Neural crest cell (in vitro differentiated cells): ENCODE data around the gene SIN3A. TPM values are rescaled to one million over a fixed set of nuclear protein-coding genes. Genes with fewer than 3 reads are reported as not detected.

Source experiments
- DNase-seq: peaks from one replicate; pipeline ENCODE4 v3.0.0; 2021; ENCODE audit warnings: low read depth, mixed read lengths, low spot score
- H3K27ac Mint-ChIP-seq: one replicate; pipeline ENCODE4 v1.8.0; 2021; ENCODE audit warnings: mild to moderate bottlenecking, mixed read lengths; ENCODE audit not compliant: unreplicated experiment
- H3K27me3 Mint-ChIP-seq: 2 replicates; pipeline ENCODE4 v1.8.0; 2021; ENCODE audit warnings: low read depth, mild to moderate bottlenecking, mixed read lengths
- H3K36me3 Mint-ChIP-seq: 2 replicates; pipeline ENCODE4 v1.8.0; 2021; ENCODE audit warnings: low read depth, mild to moderate bottlenecking, mixed read lengths
- H3K4me1 Mint-ChIP-seq: 2 replicates; pipeline ENCODE4 v1.8.0; 2021; ENCODE audit warnings: mixed read lengths
- H3K4me3 Mint-ChIP-seq: one replicate; pipeline ENCODE4 v1.8.0; 2021; ENCODE audit warnings: mild to moderate bottlenecking, mixed read lengths
- H3K9me3 Mint-ChIP-seq: 2 replicates; pipeline ENCODE4 v1.8.0; 2021; ENCODE audit warnings: mixed read lengths
- CTCF ChIP-seq: fragments of 200-600 bp; sonication (generic); conservative IDR thresholded peaks from 2 replicates; pipeline ENCODE4 v1.5.0; 2021; ENCODE audit warnings: antibody characterized with exemption, mild to moderate bottlenecking
- total RNA-seq: library from RNA; stranded (reverse); gene quantifications from 2 replicates; pipeline ENCODE4 v1.2.1, GENCODE V29; 2021

The SIN3A gene
- total RNA-seq, 1 donor from 2014 or later, result 97.4 TPM

GRCh38 chr15:75367913-75368688 is 83.4 kb downstream of the SIN3A start, which contains the start of gene MAN2C1:
Gene MAN2C1 (minus strand): TSS chr15:75368607. CDS start chr15:75368583, 24 bp downstream.
- Mint-ChIP-seq H3K4me3 (peak within 1 kb of the TSS; percentile 98), H3K27ac (peak within 1 kb of the TSS; percentile 97), H3K27me3 (no peaks in the 10 kb centered on the region), H3K36me3 (peaks cover 10% of the 10 kb centered on the region), H3K9me3 (no peaks in the 10 kb centered on the region), H3K4me1 (peaks cover 20% of the 10 kb centered on the region)
- TF ChIP-seq CTCF, result peak; percentile 75
- DNase-seq, result peak; percentile 83

- Mint-ChIP-seq H3K27me3 (no peaks in the 10 kb centered on the region), H3K4me3 (peak overlapping the region; percentile 98), H3K9me3 (no peaks in the 10 kb centered on the region), H3K36me3 (peaks cover 6% of the 10 kb centered on the region), H3K4me1 (peaks cover 20% of the 10 kb centered on the region), H3K27ac (peak overlapping the region; percentile 64)
- no peak for TF ChIP-seq CTCF
- DNase-seq, result no peak
Observed at GRCh38 chr15:75367406-75367912, 84.0 kb downstream of the SIN3A start.

GRCh38 chr15:75367006-75367405 is 84.5 kb downstream of the SIN3A start:
- H3K4me3 Mint-ChIP-seq, result peak overlapping the region; percentile 73
- H3K27me3 Mint-ChIP-seq, result no peaks in the 10 kb centered on the region
- DNase-seq, result no peak
- no peaks in the 10 kb centered on the region for H3K9me3 Mint-ChIP-seq
- TF ChIP-seq CTCF, result no peak
- H3K27ac Mint-ChIP-seq, result peak overlapping the region; percentile 12
- H3K36me3 Mint-ChIP-seq, result peaks cover 6% of the 10 kb centered on the region
- peaks cover 20% of the 10 kb centered on the region for H3K4me1 Mint-ChIP-seq

- H3K4me1 Mint-ChIP-seq, result peaks cover 20% of the 10 kb centered on the region
- no peak overlapping the region for H3K4me3 Mint-ChIP-seq
- DNase-seq, result no peak
- TF ChIP-seq CTCF, result no peak
- H3K36me3 Mint-ChIP-seq, result peaks cover 6% of the 10 kb centered on the region
- H3K27me3 Mint-ChIP-seq, result no peaks in the 10 kb centered on the region
- no peaks in the 10 kb centered on the region for H3K9me3 Mint-ChIP-seq
- no peak overlapping the region for H3K27ac Mint-ChIP-seq
Observed at GRCh38 chr15:75366163-75366562, 85.3 kb downstream of the SIN3A start.

- Mint-ChIP-seq H3K9me3 (no peaks in the 10 kb centered on the region), H3K27ac (no peak overlapping the region), H3K4me3 (no peak overlapping the region), H3K27me3 (no peaks in the 10 kb centered on the region), H3K4me1 (peaks cover 19% of the 10 kb centered on the region), H3K36me3 (peaks cover 3% of the 10 kb centered on the region)
- no peak for TF ChIP-seq CTCF
- no peak for DNase-seq
Observed at GRCh38 chr15:75364881-75365280, 86.6 kb downstream of the SIN3A start.
